Stimulated activated CD8-positive, alpha-beta memory T cell treated with anti-CD3 and anti-CD28 coated beads, Interleukin-4, amount 100 ng/mL, for 24 hours (primary cell): ENCODE results near the gene INKA1.
"Not testable (repeated sequence)": the region's sequence is repeated elsewhere in the genome, so short reads cannot be mapped to it uniquely, and the experiment has no call there.

Source experiments
- DNase-seq: peaks from one replicate; pipeline ENCODE4 v3.0.0-alpha.2; 2020; ENCODE audit warnings: low read depth

INKA1 gene

GRCh38 chr3:49807431-49808114 lies 4.5 kb downstream of the INKA1 start:
- DNase-seq = no peak

GRCh38 chr3:49812916-49813496 lies 9.9 kb downstream of the INKA1 start:
- no peak for DNase-seq

GRCh38 chr3:49813497-49814174 lies 10.6 kb downstream of the INKA1 start, which contains the start of gene UBA7:
UBA7 (minus strand) TSS chr3:49813953; CDS start chr3:49813787, 166 bp downstream.
- no peak for DNase-seq

- DNase-seq = not testable (repeated sequence)
Measured at GRCh38 chr3:49823131-49823530, 20.1 kb downstream of the INKA1 start.

- DNase-seq = no peak
Measured at GRCh38 chr3:49826016-49826415, 23.0 kb downstream of the INKA1 start.

- DNase-seq = no peak
Measured at GRCh38 chr3:49831341-49831740, 28.3 kb downstream of the INKA1 start.

GRCh38 chr3:49839193-49839809 lies 36.2 kb downstream of the INKA1 start:
- peak; percentile 62 for DNase-seq

- no peak for DNase-seq
Measured at GRCh38 chr3:49840388-49840787, 37.3 kb downstream of the INKA1 start.

GRCh38 chr3:49841126-49841696 lies 38.1 kb downstream of the INKA1 start:
- DNase-seq = no peak

- DNase-seq = no peak
Measured at GRCh38 chr3:49841806-49842205, 38.7 kb downstream of the INKA1 start.

- DNase-seq = no peak
Measured at GRCh38 chr3:49842843-49843517, 39.9 kb downstream of the INKA1 start.

- no peak for DNase-seq
Measured at GRCh38 chr3:49844464-49845183, 41.6 kb downstream of the INKA1 start.

GRCh38 chr3:49845694-49846093 lies 42.6 kb downstream of the INKA1 start:
- DNase-seq = no peak
